H1 (cell line): Measurements from ENCODE around the gene DNAJC9. TPM values are rescaled to one million over a fixed set of nuclear protein-coding genes. Genes with fewer than 3 reads are reported as not detected.

Source experiments
- CTBP2 ChIP-seq: IDR thresholded peaks from 2 replicates; pipeline ENCODE4 v1.7.0; 2011; ENCODE audit warnings: borderline replicate concordance, mild to moderate bottlenecking, moderate library complexity, mixed read lengths, low read length; ENCODE audit not compliant: insufficient read depth, insufficient read length
- JUND ChIP-seq: IDR thresholded peaks from 2 replicates; pipeline ENCODE4 v1.6.1; 2011; ENCODE audit warnings: mild to moderate bottlenecking, improper control_type of control experiment, low read length
- MAFK ChIP-seq: IDR thresholded peaks from 2 replicates; pipeline ENCODE4 v1.6.1; 2012; ENCODE audit warnings: low read depth, mild to moderate bottlenecking, improper control_type of control experiment, low read length
- POLR2AphosphoS5 ChIP-seq: IDR thresholded peaks from 2 replicates; pipeline ENCODE4 v1.6.1; 2011; ENCODE audit warnings: low read depth, low read length
- RXRA ChIP-seq: IDR thresholded peaks from 2 replicates; pipeline ENCODE4 v1.6.1; 2011; ENCODE audit warnings: low read depth, mild to moderate bottlenecking, low read length, moderate library complexity; ENCODE audit not compliant: insufficient read depth
- SIN3A ChIP-seq, 2 experiments: IDR thresholded peaks in 1 of 2; conservative IDR thresholded peaks in 1 of 2; 2 replicates each; pipeline ENCODE4 v1.6.1; 2011 to 2012; ENCODE audit warnings: low read length in 2 of 2, improper control_type of control experiment in 1 of 2, low read depth in 1 of 2, mild to moderate bottlenecking in 1 of 2
- SP4 ChIP-seq: IDR thresholded peaks from 2 replicates; pipeline ENCODE4 v1.6.1; 2012; ENCODE audit warnings: low read length, inconsistent platforms
- TCF12 ChIP-seq: IDR thresholded peaks from 2 replicates; pipeline ENCODE4 v1.6.1; 2011; ENCODE audit warnings: low read depth, mild to moderate bottlenecking, low read length
- TEAD4 ChIP-seq: IDR thresholded peaks from 2 replicates; pipeline ENCODE4 v1.6.1; 2012; ENCODE audit warnings: low read depth, low read length, inconsistent platforms, mixed read lengths
- polyA plus RNA-seq, 7 experiments: library from polyadenylated mRNA; depleted of rRNA in 3 of 7; stranded (reverse) in 5 of 7; unstranded in 2 of 7; fragments of >200 nt in 5 of 7; fragments of 200-250 nt in 2 of 7; gene quantifications; 1 replicate in 5 of 7; 2 replicates in 1 of 7; 4 replicates in 1 of 7; pipeline versions ENCODE4 v1.2.1 to v1.2.3, GENCODE V29; 2011 to 2013; ENCODE audit warnings: missing spikeins in 2 of 7, mixed read lengths in 2 of 7
- total RNA-seq: library from RNA; stranded (reverse); fragmentation: NEBNext Ultra II Directional; extraction: Animal tissue kit (Norgen Biotek cat#: 25700); gene quantifications from 2 replicates; pipeline ENCODE4 v1.2.1, GENCODE V29; 2021
- TF ChIP-seq, protein P1 (sequence below): fragments of 300-600 bp; sonication (generic); IDR thresholded peaks from 2 replicates; pipeline ENCODE4 v1.7.1; 2012; ENCODE audit warnings: low read length, moderate library complexity, mild to moderate bottlenecking, inconsistent platforms; ENCODE audit not compliant: insufficient replicate concordance

DNAJC9 gene
- total and polyA plus RNA-seq, 2 of the 8 experiments (the other 6 are each of a cell fraction or from before 2014, with no cell fraction given), result 26.0 to 32.2 TPM

DNA sequence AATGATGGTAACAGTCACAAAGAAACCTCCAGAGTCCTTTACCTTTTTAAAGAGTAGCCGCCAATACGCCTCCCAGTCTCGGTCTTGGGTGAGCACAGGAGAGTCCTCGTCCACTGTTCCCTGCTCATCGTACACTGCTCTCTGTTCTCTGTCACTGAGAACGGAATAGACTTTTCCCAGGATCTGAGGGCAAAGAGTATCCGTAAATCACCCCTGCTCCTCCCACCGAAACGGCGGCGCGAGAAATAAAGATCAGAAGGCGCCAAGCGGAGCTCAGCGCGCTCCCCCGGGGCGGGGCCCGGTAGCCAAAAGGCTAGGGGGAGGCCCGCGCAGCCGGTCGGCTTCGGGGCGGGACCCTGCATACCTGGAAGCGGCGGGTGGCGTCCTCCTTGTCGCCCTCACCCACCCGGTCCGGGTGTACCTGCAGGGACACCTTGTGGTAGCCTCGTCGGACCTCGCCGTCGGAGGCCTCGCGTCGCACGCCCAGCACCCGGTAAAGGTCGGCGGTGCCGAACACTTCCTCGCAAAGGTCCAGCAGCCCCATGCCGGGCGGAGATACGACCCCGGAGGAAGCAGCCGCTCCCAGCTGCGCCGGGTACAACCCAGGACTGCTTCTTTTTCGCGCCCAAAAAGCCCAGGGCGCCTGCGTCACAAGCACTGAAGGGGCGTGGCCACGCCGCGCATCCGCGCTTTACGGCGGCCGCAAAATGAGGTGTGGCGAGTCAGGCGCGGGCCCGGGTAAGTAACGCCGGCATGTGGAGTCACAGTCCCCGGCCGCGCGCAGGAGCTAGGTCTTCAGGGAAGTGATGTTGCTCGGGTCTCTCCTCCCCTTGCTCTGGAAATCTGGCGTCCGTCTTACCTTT lies at the start of gene DNAJC9 (continued):
- TF ChIP-seq, protein P1, sequence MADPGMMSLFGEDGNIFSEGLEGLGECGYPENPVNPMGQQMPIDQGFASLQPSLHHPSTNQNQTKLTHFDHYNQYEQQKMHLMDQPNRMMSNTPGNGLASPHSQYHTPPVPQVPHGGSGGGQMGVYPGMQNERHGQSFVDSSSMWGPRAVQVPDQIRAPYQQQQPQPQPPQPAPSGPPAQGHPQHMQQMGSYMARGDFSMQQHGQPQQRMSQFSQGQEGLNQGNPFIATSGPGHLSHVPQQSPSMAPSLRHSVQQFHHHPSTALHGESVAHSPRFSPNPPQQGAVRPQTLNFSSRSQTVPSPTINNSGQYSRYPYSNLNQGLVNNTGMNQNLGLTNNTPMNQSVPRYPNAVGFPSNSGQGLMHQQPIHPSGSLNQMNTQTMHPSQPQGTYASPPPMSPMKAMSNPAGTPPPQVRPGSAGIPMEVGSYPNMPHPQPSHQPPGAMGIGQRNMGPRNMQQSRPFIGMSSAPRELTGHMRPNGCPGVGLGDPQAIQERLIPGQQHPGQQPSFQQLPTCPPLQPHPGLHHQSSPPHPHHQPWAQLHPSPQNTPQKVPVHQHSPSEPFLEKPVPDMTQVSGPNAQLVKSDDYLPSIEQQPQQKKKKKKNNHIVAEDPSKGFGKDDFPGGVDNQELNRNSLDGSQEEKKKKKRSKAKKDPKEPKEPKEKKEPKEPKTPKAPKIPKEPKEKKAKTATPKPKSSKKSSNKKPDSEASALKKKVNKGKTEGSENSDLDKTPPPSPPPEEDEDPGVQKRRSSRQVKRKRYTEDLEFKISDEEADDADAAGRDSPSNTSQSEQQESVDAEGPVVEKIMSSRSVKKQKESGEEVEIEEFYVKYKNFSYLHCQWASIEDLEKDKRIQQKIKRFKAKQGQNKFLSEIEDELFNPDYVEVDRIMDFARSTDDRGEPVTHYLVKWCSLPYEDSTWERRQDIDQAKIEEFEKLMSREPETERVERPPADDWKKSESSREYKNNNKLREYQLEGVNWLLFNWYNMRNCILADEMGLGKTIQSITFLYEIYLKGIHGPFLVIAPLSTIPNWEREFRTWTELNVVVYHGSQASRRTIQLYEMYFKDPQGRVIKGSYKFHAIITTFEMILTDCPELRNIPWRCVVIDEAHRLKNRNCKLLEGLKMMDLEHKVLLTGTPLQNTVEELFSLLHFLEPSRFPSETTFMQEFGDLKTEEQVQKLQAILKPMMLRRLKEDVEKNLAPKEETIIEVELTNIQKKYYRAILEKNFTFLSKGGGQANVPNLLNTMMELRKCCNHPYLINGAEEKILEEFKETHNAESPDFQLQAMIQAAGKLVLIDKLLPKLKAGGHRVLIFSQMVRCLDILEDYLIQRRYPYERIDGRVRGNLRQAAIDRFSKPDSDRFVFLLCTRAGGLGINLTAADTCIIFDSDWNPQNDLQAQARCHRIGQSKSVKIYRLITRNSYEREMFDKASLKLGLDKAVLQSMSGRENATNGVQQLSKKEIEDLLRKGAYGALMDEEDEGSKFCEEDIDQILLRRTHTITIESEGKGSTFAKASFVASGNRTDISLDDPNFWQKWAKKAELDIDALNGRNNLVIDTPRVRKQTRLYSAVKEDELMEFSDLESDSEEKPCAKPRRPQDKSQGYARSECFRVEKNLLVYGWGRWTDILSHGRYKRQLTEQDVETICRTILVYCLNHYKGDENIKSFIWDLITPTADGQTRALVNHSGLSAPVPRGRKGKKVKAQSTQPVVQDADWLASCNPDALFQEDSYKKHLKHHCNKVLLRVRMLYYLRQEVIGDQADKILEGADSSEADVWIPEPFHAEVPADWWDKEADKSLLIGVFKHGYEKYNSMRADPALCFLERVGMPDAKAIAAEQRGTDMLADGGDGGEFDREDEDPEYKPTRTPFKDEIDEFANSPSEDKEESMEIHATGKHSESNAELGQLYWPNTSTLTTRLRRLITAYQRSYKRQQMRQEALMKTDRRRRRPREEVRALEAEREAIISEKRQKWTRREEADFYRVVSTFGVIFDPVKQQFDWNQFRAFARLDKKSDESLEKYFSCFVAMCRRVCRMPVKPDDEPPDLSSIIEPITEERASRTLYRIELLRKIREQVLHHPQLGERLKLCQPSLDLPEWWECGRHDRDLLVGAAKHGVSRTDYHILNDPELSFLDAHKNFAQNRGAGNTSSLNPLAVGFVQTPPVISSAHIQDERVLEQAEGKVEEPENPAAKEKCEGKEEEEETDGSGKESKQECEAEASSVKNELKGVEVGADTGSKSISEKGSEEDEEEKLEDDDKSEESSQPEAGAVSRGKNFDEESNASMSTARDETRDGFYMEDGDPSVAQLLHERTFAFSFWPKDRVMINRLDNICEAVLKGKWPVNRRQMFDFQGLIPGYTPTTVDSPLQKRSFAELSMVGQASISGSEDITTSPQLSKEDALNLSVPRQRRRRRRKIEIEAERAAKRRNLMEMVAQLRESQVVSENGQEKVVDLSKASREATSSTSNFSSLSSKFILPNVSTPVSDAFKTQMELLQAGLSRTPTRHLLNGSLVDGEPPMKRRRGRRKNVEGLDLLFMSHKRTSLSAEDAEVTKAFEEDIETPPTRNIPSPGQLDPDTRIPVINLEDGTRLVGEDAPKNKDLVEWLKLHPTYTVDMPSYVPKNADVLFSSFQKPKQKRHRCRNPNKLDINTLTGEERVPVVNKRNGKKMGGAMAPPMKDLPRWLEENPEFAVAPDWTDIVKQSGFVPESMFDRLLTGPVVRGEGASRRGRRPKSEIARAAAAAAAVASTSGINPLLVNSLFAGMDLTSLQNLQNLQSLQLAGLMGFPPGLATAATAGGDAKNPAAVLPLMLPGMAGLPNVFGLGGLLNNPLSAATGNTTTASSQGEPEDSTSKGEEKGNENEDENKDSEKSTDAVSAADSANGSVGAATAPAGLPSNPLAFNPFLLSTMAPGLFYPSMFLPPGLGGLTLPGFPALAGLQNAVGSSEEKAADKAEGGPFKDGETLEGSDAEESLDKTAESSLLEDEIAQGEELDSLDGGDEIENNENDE, result no peak
- TF ChIP-seq MAFK (no peak), TCF12 (peak; percentile 69; the same call in 1 of the 2 replicates), TEAD4 (peak; percentile 73), SIN3A (conservative IDR thresholded peaks at IDR 0.05 in 1 of 2, IDR thresholded peaks at IDR 0.05 in 1 of 2; ENCODE audit: low read depth in 1 of 2, low read length in 2 of 2) (peak in 1 of 2 experiments; percentile 72; a peak in 1 of 4 replicates), JUND (no peak), RXRA (no peak), SP4 (peak; percentile 94), POLR2AphosphoS5 (peak; percentile 96), CTBP2 (no peak)
